H9 (cell line): ENCODE data around the gene CHRM4. TPM values are rescaled to one million over a fixed set of nuclear protein-coding genes. Genes with fewer than 3 reads are reported as not detected.

Experiments
- DNase-seq: peaks from one replicate; pipeline ENCODE4 v3.0.0-alpha.2; 2017
- H2AFZ ChIP-seq: one replicate; pipeline ENCODE4 v1.6.1; 2013; ENCODE audit warnings: mild to moderate bottlenecking, low read length, control low read depth, moderate library complexity
- H2AK5ac ChIP-seq: 2 replicates; pipeline ENCODE4 v1.6.1; 2013; ENCODE audit warnings: low read length, control low read depth, mixed read lengths; ENCODE audit not compliant: insufficient read length
- H2BK120ac ChIP-seq: one replicate; pipeline ENCODE4 v1.6.1; 2013; ENCODE audit warnings: low read depth, mild to moderate bottlenecking, low read length, control low read depth, inconsistent platforms; ENCODE audit not compliant: poor library complexity, severe bottlenecking
- H2BK12ac ChIP-seq: 2 replicates; pipeline ENCODE4 v1.6.1; 2013; ENCODE audit warnings: low read length, control low read depth, mixed read lengths, low read depth; ENCODE audit not compliant: insufficient read length
- H2BK15ac ChIP-seq: 2 replicates; pipeline ENCODE4 v1.6.1; 2013; ENCODE audit warnings: low read depth, low read length, control low read depth
- H2BK20ac ChIP-seq: one replicate; pipeline ENCODE4 v1.6.1; 2013; ENCODE audit warnings: low read depth, mild to moderate bottlenecking, low read length, control low read depth, inconsistent platforms; ENCODE audit not compliant: poor library complexity, severe bottlenecking
- H2BK5ac ChIP-seq: 2 replicates; pipeline ENCODE4 v1.6.1; 2013; ENCODE audit warnings: low read length, control low read depth, mixed read lengths; ENCODE audit not compliant: insufficient read length
- H3K14ac ChIP-seq: 2 replicates; pipeline ENCODE4 v1.6.1; 2013; ENCODE audit warnings: low read length, control low read depth; ENCODE audit not compliant: insufficient read depth
- H3K18ac ChIP-seq: 2 replicates; pipeline ENCODE4 v1.6.1; 2013; ENCODE audit warnings: low read depth, mild to moderate bottlenecking, mixed read lengths, low read length, control low read depth; ENCODE audit not compliant: insufficient read length
- H3K23ac ChIP-seq: 2 replicates; pipeline ENCODE4 v1.6.1; 2013; ENCODE audit warnings: low read length, control low read depth, mixed read lengths, low read depth; ENCODE audit not compliant: insufficient read length
- H3K23me2 ChIP-seq: 2 replicates; pipeline ENCODE4 v1.6.1; 2013; ENCODE audit warnings: low read depth, mild to moderate bottlenecking, mixed read lengths, low read length, control low read depth; ENCODE audit not compliant: insufficient read length, poor library complexity, severe bottlenecking
- H3K27ac ChIP-seq: 2 replicates; pipeline ENCODE4 v1.5.1; 2013; ENCODE audit warnings: low read length, control low read depth, mixed read lengths, low read depth; ENCODE audit not compliant: insufficient read length
- H3K27me3 ChIP-seq: 2 replicates; pipeline ENCODE4 v1.6.1; 2013; ENCODE audit warnings: low read length, control low read depth, inconsistent platforms; ENCODE audit not compliant: insufficient read depth
- H3K4ac ChIP-seq: 2 replicates; pipeline ENCODE4 v1.6.1; 2013; ENCODE audit warnings: low read depth, mild to moderate bottlenecking, control low read depth, inconsistent platforms, low read length, moderate library complexity
- H3K4me1 ChIP-seq: 2 replicates; pipeline ENCODE4 v1.6.1; 2013; ENCODE audit warnings: low read length, control low read depth, inconsistent platforms; ENCODE audit not compliant: insufficient read depth
- H3K4me2 ChIP-seq: 2 replicates; pipeline ENCODE4 v1.6.1; 2013; ENCODE audit warnings: low read length, control low read depth, mixed read lengths; ENCODE audit not compliant: insufficient read length, insufficient read depth
- H3K56ac ChIP-seq: 2 replicates; pipeline ENCODE4 v1.6.1; 2013; ENCODE audit warnings: low read depth, mild to moderate bottlenecking, mixed read lengths, low read length, control low read depth; ENCODE audit not compliant: insufficient read length
- H3K79me1 ChIP-seq: 2 replicates; pipeline ENCODE4 v1.6.1; 2013; ENCODE audit warnings: low read depth, mild to moderate bottlenecking, moderate library complexity, low read length, control low read depth, inconsistent platforms; ENCODE audit not compliant: insufficient read depth, poor library complexity, severe bottlenecking
- H3K79me2 ChIP-seq: 2 replicates; pipeline ENCODE4 v1.6.1; 2013; ENCODE audit warnings: low read length, control low read depth, inconsistent platforms; ENCODE audit not compliant: insufficient read depth
- H3K9ac ChIP-seq: 2 replicates; pipeline ENCODE4 v1.6.1; 2013; ENCODE audit warnings: low read length, control low read depth, mixed read lengths; ENCODE audit not compliant: insufficient read length; ENCODE audit errors: extremely low read depth
- H3K9me3 ChIP-seq: one replicate; pipeline ENCODE4 v1.6.1; 2013; ENCODE audit warnings: low read depth, low read length, inconsistent platforms; ENCODE audit not compliant: control insufficient read depth
- H3T11ph ChIP-seq: one replicate; pipeline ENCODE4 v1.6.1; 2013; ENCODE audit warnings: mild to moderate bottlenecking, low read length, control low read depth, inconsistent platforms
- H4K20me1 ChIP-seq: one replicate; pipeline ENCODE4 v1.6.1; 2013; ENCODE audit not compliant: control insufficient read depth, insufficient read length, insufficient read depth
- H4K5ac ChIP-seq: 2 replicates; pipeline ENCODE4 v1.6.1; 2013; ENCODE audit warnings: low read depth, mild to moderate bottlenecking, mixed read lengths, low read length, control low read depth; ENCODE audit not compliant: insufficient read length
- H4K8ac ChIP-seq: replicated peaks from 2 replicates; pipeline ENCODE4 v1.6.1; 2013; ENCODE audit warnings: low read length, control low read depth, mixed read lengths, low read depth; ENCODE audit not compliant: insufficient read length
- H4K91ac ChIP-seq: 2 replicates; pipeline ENCODE4 v1.6.1; 2013; ENCODE audit warnings: low read depth, mild to moderate bottlenecking, moderate library complexity, mixed read lengths, low read length, control low read depth; ENCODE audit not compliant: insufficient read length
- H3K27ac Mint-ChIP-seq, 3 experiments: 2 replicates in 2 of 3; 3 replicates in 1 of 3; pipeline ENCODE4 v1.8.0; 2020 to 2021; ENCODE audit warnings: mixed read lengths in 3 of 3, mild to moderate bottlenecking in 1 of 3, moderate library complexity in 1 of 3
- H3K27me3 Mint-ChIP-seq: 2 replicates; pipeline ENCODE4 v1.8.0; 2021; ENCODE audit warnings: low read depth, mild to moderate bottlenecking, moderate library complexity, mixed read lengths
- H3K36me3 Mint-ChIP-seq, 3 experiments: 2 replicates in 2 of 3; 3 replicates in 1 of 3; pipeline ENCODE4 v1.8.0; 2020 to 2021; ENCODE audit warnings: low read depth in 3 of 3, mixed read lengths in 3 of 3; ENCODE audit not compliant: insufficient read depth in 1 of 3
- H3K4me1 Mint-ChIP-seq, 2 experiments: 2 replicates each; pipeline ENCODE4 v1.8.0; 2020; ENCODE audit warnings: mixed read lengths in 2 of 2
- H3K4me3 Mint-ChIP-seq, 2 experiments: 2 replicates in 1 of 2; 3 replicates in 1 of 2; pipeline ENCODE4 v1.8.0; 2020 to 2021; ENCODE audit warnings: mild to moderate bottlenecking in 2 of 2, mixed read lengths in 2 of 2, moderate library complexity in 1 of 2
- H3K9me3 Mint-ChIP-seq, 2 experiments: 2 replicates in 1 of 2; 3 replicates in 1 of 2; pipeline ENCODE4 v1.8.0; 2020; ENCODE audit warnings: mild to moderate bottlenecking in 2 of 2, mixed read lengths in 2 of 2, moderate library complexity in 1 of 2
- WGBS: extraction: QIAGEN DNeasy Blood & Tissue Kit; methylation state at CpG from one replicate; pipeline ENCODE4 v1.1.7; 2013; ENCODE audit warnings: missing lambda C conversion rate, low lambda C conversion rate, mixed read lengths; ENCODE audit not compliant: insufficient read length; ENCODE audit errors: extremely low coverage; 5-methylcytosine and 5-hydroxymethylcytosine counted together
- total RNA-seq: library from RNA; stranded (reverse); gene quantifications from 2 replicates; pipeline ENCODE4 v1.2.1, GENCODE V29; 2021
- TF ChIP-seq, protein P1 (sequence below): fragments of 200-600 bp; sonication (generic); conservative IDR thresholded peaks from 3 replicates; pipeline ENCODE4 v1.8.0; 2021; ENCODE audit warnings: antibody characterized with exemption, mild to moderate bottlenecking

CHRM4 gene
- total RNA-seq, 1 experiment from 2014 or later = 1.0 TPM

DNA sequence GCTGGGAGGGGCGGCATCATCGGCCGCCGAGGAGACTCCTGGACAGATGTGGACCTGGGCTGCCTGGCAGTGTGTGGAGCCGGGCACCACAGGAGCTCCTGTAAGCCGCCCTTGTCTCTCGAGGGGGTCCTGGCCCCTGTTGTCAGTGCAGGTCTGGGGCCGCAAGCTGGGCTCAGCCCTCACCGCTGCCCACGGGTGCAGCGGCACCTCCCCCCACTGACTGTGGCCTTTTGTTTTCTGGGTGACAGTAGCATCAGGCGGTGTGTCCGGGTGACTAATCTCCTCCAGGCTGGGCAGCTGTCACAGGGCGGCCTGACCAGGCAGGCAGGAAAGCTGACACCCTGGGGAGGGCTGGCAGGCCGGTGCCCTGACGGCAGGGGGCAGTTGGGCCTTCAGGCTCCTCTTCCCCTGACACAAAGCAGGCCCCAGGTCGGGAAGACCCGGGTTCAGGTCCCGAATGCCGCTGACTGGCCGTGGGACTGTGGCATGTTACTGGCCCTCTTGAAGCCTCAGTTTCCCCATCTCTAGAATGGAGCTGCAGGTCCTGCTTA is 28.0 kb downstream of the CHRM4 start:
- WGBS = no CpG with 5 or more reads among the region's 21 CpGs
- Mint-ChIP-seq H3K4me1 (peaks cover 24 to 41% of the 10 kb centered on the region in 2 experiments), H3K4me3 (no peak overlapping the region), H3K9me3 (no peaks in the 10 kb centered on the region), H3K27me3 (no peaks in the 10 kb centered on the region), H3K36me3 (peaks cover 3 to 8% (median 5%) of the 10 kb centered on the region in 3 experiments), H3K27ac (no peak overlapping the region)
- Histone ChIP-seq H3K4ac (no peak overlapping the region), H3K27me3 (no peaks in the 10 kb centered on the region), H4K91ac (no peak overlapping the region), H3T11ph (no peak overlapping the region), H2BK20ac (no peak overlapping the region), H3K18ac (no peak overlapping the region), H2AFZ (no peak overlapping the region), H3K79me2 (no peaks in the 10 kb centered on the region; the same call in 1 of the 2 replicates), H2BK15ac (no peak overlapping the region), H3K27ac (no peak overlapping the region), H4K8ac (no peak overlapping the region), H3K9ac (no peak overlapping the region), H2BK5ac (no peak overlapping the region), H3K9me3 (no peaks in the 10 kb centered on the region), H3K4me1 (no peaks in the 10 kb centered on the region; the same call in 1 of the 2 replicates), H3K23ac (no peak overlapping the region), H3K56ac (no peak overlapping the region), H3K4me2 (no peak overlapping the region), H3K79me1 (no peaks in the 10 kb centered on the region), H3K23me2 (no peaks in the 10 kb centered on the region), H4K20me1 (no peaks in the 10 kb centered on the region), H2BK120ac (no peak overlapping the region), H2AK5ac (no peak overlapping the region), H4K5ac (no peak overlapping the region), H2BK12ac (no peak overlapping the region), H3K14ac (no peak overlapping the region)
- TF ChIP-seq, protein P1, sequence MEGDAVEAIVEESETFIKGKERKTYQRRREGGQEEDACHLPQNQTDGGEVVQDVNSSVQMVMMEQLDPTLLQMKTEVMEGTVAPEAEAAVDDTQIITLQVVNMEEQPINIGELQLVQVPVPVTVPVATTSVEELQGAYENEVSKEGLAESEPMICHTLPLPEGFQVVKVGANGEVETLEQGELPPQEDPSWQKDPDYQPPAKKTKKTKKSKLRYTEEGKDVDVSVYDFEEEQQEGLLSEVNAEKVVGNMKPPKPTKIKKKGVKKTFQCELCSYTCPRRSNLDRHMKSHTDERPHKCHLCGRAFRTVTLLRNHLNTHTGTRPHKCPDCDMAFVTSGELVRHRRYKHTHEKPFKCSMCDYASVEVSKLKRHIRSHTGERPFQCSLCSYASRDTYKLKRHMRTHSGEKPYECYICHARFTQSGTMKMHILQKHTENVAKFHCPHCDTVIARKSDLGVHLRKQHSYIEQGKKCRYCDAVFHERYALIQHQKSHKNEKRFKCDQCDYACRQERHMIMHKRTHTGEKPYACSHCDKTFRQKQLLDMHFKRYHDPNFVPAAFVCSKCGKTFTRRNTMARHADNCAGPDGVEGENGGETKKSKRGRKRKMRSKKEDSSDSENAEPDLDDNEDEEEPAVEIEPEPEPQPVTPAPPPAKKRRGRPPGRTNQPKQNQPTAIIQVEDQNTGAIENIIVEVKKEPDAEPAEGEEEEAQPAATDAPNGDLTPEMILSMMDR = no peak
- DNase-seq = no peak
